GM23338 (cell line): Measurements from ENCODE around the gene RAB22A. TPM values are rescaled to one million over a fixed set of nuclear protein-coding genes. Genes with fewer than 3 reads are reported as not detected.
A peak's percentile ranks its signal among the peaks of the same experiment; 100 is the strongest.

Experiments
- ATAC-seq: fragments of 200-7000 bp; cut with Tn5 transposase; 3 replicates; pipeline ENCODE4 v1.9.1; 2020
- DNase-seq: peaks from one replicate; pipeline ENCODE4 v3.0.0-alpha.2; 2015; ENCODE audit warnings: low spot score
- H2AFZ ChIP-seq: fragments of 200-600 bp; sonication (generic); 2 replicates; pipeline ENCODE4 v1.8.0; 2016; ENCODE audit warnings: antibody characterized with exemption, mild to moderate bottlenecking, moderate library complexity
- H3F3A ChIP-seq: fragments of 200-600 bp; sonication (generic); replicated peaks from 2 replicates; pipeline ENCODE4 v1.8.0; 2017; ENCODE audit warnings: antibody characterized with exemption, mixed run types, low read depth
- H3K27ac ChIP-seq: fragments of 200-600 bp; sonication (generic); 2 replicates; pipeline ENCODE4 v1.6.1; 2016; ENCODE audit warnings: low read depth
- H3K27me3 ChIP-seq: fragments of 200-600 bp; sonication (generic); 2 replicates; pipeline ENCODE4 v1.8.0; 2016; ENCODE audit warnings: mild to moderate bottlenecking, mixed run types, moderate library complexity; ENCODE audit not compliant: insufficient read depth
- H3K36me3 ChIP-seq: fragments of 200-600 bp; sonication (generic); 2 replicates; pipeline ENCODE4 v1.8.0; 2016; ENCODE audit warnings: mild to moderate bottlenecking; ENCODE audit not compliant: insufficient read depth
- H3K4me1 ChIP-seq: fragments of 200-600 bp; sonication (generic); 2 replicates; pipeline ENCODE4 v1.8.0; 2016; ENCODE audit warnings: mild to moderate bottlenecking, moderate library complexity; ENCODE audit not compliant: insufficient read depth
- H3K4me2 ChIP-seq: fragments of 200-600 bp; sonication (generic); 2 replicates; pipeline ENCODE4 v1.7.1; 2017; ENCODE audit warnings: mixed run types
- H3K4me3 ChIP-seq: fragments of 200-600 bp; sonication (generic); 2 replicates; pipeline ENCODE4 v1.6.1; 2016; ENCODE audit warnings: mixed run types
- H3K79me2 ChIP-seq: fragments of 200-600 bp; sonication (generic); replicated peaks from 2 replicates; pipeline ENCODE4 v1.8.0; 2017; ENCODE audit warnings: mild to moderate bottlenecking; ENCODE audit not compliant: insufficient read depth
- H3K9me2 ChIP-seq: fragments of 200-600 bp; sonication (generic); 2 replicates; pipeline ENCODE4 v1.8.0; 2017; ENCODE audit not compliant: insufficient read depth
- H4K20me1 ChIP-seq: fragments of 200-600 bp; sonication (generic); replicated peaks from 2 replicates; pipeline ENCODE4 v1.8.0; 2017; ENCODE audit warnings: mild to moderate bottlenecking; ENCODE audit not compliant: insufficient read depth
- H3K27ac Mint-ChIP-seq: 2 replicates; pipeline ENCODE4 v1.8.0; 2020; ENCODE audit warnings: inconsistent platforms, mild to moderate bottlenecking, moderate library complexity, mixed read lengths
- H3K27me3 Mint-ChIP-seq: 3 replicates; pipeline ENCODE4 v1.8.0; 2022; ENCODE audit warnings: low read depth, mild to moderate bottlenecking, moderate library complexity, mixed read lengths, inconsistent platforms; ENCODE audit not compliant: insufficient read depth, poor library complexity
- H3K36me3 Mint-ChIP-seq: 3 replicates; pipeline ENCODE4 v1.8.0; 2021; ENCODE audit warnings: low read depth, mild to moderate bottlenecking, inconsistent platforms, moderate library complexity, mixed read lengths
- H3K4me1 Mint-ChIP-seq: 3 replicates; pipeline ENCODE4 v1.8.0; 2020; ENCODE audit warnings: mild to moderate bottlenecking, inconsistent platforms, mixed read lengths
- H3K4me3 Mint-ChIP-seq: 3 replicates; pipeline ENCODE4 v1.8.0; 2021; ENCODE audit warnings: moderate library complexity, mild to moderate bottlenecking, inconsistent platforms, mixed read lengths
- H3K9me3 Mint-ChIP-seq: 3 replicates; pipeline ENCODE4 v1.8.0; 2020; ENCODE audit warnings: moderate library complexity, mild to moderate bottlenecking, inconsistent platforms, mixed read lengths
- CREB1 ChIP-seq: fragments of 250-450 bp; sonication (Bioruptor Pico); IDR thresholded peaks from 2 replicates; pipeline ENCODE4 v1.5.0; 2020; ENCODE audit warnings: low read depth, mild to moderate bottlenecking, moderate library complexity
- ETS1 ChIP-seq: IDR thresholded peaks from 2 replicates; pipeline ENCODE4 v1.6.1; 2016; ENCODE audit warnings: antibody characterized with exemption
- EZH2 ChIP-seq: fragments of 200-600 bp; sonication (generic); IDR thresholded peaks from one replicate; pipeline ENCODE4 v1.8.0; 2017; ENCODE audit warnings: antibody characterized with exemption, mild to moderate bottlenecking, low read depth; ENCODE audit not compliant: unreplicated experiment
- EZH2phosphoT487 ChIP-seq: fragments of 200-600 bp; sonication (generic); IDR thresholded peaks from one replicate; pipeline ENCODE4 v1.8.1; 2018; ENCODE audit warnings: antibody characterized with exemption; ENCODE audit not compliant: unreplicated experiment
- JUNB ChIP-seq: IDR thresholded peaks from one replicate; pipeline ENCODE4 v1.6.1; 2016; ENCODE audit warnings: antibody characterized with exemption; ENCODE audit not compliant: unreplicated experiment
- NANOG ChIP-seq: IDR thresholded peaks from 2 replicates; pipeline ENCODE4 v1.6.1; 2016; ENCODE audit warnings: antibody characterized with exemption, borderline replicate concordance
- POLR2AphosphoS5 ChIP-seq: IDR thresholded peaks from 2 replicates; pipeline ENCODE4 v1.6.1; 2016; ENCODE audit warnings: antibody characterized with exemption, low read depth
- REST ChIP-seq: IDR thresholded peaks from one replicate; pipeline ENCODE4 v1.6.1; 2018; ENCODE audit warnings: antibody characterized with exemption; ENCODE audit not compliant: unreplicated experiment
- STAT1 ChIP-seq: IDR thresholded peaks from one replicate; pipeline ENCODE4 v1.6.1; 2016; ENCODE audit warnings: antibody characterized with exemption; ENCODE audit not compliant: unreplicated experiment
- ZNF114 ChIP-seq: fragments of 250-450 bp; sonication (Bioruptor Pico); IDR thresholded peaks from 2 replicates; pipeline ENCODE4 v1.5.0; 2020; ENCODE audit warnings: mild to moderate bottlenecking, moderate library complexity
- ZNF331 ChIP-seq: fragments of 250-450 bp; sonication (Bioruptor Pico); IDR thresholded peaks from 2 replicates; pipeline ENCODE4 v1.5.0; 2020; ENCODE audit warnings: low read depth, mild to moderate bottlenecking, moderate library complexity
- polyA plus RNA-seq: library from polyadenylated mRNA; unstranded; fragments of >200 nt; fragmentation: Nextera tagmentation; extraction: Ambion mirVana; gene quantifications from 2 replicates; pipeline ENCODE4 v1.2.1, GENCODE V29; 2016
- total RNA-seq: library from RNA; depleted of rRNA; stranded (reverse); fragments of >200 nt; shearing (Covaris generic); gene quantifications from 2 replicates; pipeline ENCODE4 v1.2.3, GENCODE V29; 2014
- TF ChIP-seq, protein P1 (sequence below): fragments of 250-450 bp; sonication (Bioruptor Pico); IDR thresholded peaks from 2 replicates; pipeline ENCODE4 v1.5.0; 2020; ENCODE audit warnings: mild to moderate bottlenecking, moderate library complexity
- TF ChIP-seq, protein P2 (sequence below), 2 experiments: fragments of 200-600 bp in 1 of 2; sonication (generic) in 1 of 2; conservative IDR thresholded peaks; 2 replicates each; pipeline versions ENCODE4 v1.5.1 to v1.6.1; 2016 to 2017; ENCODE audit warnings: antibody characterized with exemption in 2 of 2, low read depth in 2 of 2, mild to moderate bottlenecking in 2 of 2, moderate library complexity in 1 of 2

The RAB22A gene
- total and polyA plus RNA-seq, 2 experiments from 2014 or later = 3.3 to 6.8 TPM

GRCh38 chr20:58390659-58391035, 81.1 kb downstream of the RAB22A start:
- peaks cover 23% of the 10 kb centered on the region for H4K20me1 ChIP-seq
- H3K4me3 ChIP-seq = peak overlapping the region; percentile 78; the same call in 1 of the 2 replicates
- no peak overlapping the region for H3K27ac Mint-ChIP-seq
- peaks cover 5% of the 10 kb centered on the region for H3K27me3 Mint-ChIP-seq
- no peak overlapping the region for H2AFZ ChIP-seq
- peaks cover 63% of the 10 kb centered on the region for H3K79me2 ChIP-seq
- H3K4me1 ChIP-seq = peaks cover 14% of the 10 kb centered on the region
- H3K4me1 Mint-ChIP-seq = peaks cover 31% of the 10 kb centered on the region
- no peaks in the 10 kb centered on the region for H3K27me3 ChIP-seq
- no peaks in the 10 kb centered on the region for H3K36me3 ChIP-seq
- ATAC-seq = no peak
- H3K36me3 Mint-ChIP-seq = peaks cover 16% of the 10 kb centered on the region; the same call in 2 of the 3 replicates
- TF ChIP-seq ETS1 (no peak), NANOG (no peak), POLR2AphosphoS5 (no peak), ZNF114 (CRISPR knock-in tag) (no peak), JUNB (no peak), CREB1 (CRISPR knock-in tag) (no peak), EZH2phosphoT487 (no peak), STAT1 (no peak), REST (no peak), ZNF331 (CRISPR knock-in tag) (no peak), EZH2 (no peak)
- TF ChIP-seq, protein P1, sequence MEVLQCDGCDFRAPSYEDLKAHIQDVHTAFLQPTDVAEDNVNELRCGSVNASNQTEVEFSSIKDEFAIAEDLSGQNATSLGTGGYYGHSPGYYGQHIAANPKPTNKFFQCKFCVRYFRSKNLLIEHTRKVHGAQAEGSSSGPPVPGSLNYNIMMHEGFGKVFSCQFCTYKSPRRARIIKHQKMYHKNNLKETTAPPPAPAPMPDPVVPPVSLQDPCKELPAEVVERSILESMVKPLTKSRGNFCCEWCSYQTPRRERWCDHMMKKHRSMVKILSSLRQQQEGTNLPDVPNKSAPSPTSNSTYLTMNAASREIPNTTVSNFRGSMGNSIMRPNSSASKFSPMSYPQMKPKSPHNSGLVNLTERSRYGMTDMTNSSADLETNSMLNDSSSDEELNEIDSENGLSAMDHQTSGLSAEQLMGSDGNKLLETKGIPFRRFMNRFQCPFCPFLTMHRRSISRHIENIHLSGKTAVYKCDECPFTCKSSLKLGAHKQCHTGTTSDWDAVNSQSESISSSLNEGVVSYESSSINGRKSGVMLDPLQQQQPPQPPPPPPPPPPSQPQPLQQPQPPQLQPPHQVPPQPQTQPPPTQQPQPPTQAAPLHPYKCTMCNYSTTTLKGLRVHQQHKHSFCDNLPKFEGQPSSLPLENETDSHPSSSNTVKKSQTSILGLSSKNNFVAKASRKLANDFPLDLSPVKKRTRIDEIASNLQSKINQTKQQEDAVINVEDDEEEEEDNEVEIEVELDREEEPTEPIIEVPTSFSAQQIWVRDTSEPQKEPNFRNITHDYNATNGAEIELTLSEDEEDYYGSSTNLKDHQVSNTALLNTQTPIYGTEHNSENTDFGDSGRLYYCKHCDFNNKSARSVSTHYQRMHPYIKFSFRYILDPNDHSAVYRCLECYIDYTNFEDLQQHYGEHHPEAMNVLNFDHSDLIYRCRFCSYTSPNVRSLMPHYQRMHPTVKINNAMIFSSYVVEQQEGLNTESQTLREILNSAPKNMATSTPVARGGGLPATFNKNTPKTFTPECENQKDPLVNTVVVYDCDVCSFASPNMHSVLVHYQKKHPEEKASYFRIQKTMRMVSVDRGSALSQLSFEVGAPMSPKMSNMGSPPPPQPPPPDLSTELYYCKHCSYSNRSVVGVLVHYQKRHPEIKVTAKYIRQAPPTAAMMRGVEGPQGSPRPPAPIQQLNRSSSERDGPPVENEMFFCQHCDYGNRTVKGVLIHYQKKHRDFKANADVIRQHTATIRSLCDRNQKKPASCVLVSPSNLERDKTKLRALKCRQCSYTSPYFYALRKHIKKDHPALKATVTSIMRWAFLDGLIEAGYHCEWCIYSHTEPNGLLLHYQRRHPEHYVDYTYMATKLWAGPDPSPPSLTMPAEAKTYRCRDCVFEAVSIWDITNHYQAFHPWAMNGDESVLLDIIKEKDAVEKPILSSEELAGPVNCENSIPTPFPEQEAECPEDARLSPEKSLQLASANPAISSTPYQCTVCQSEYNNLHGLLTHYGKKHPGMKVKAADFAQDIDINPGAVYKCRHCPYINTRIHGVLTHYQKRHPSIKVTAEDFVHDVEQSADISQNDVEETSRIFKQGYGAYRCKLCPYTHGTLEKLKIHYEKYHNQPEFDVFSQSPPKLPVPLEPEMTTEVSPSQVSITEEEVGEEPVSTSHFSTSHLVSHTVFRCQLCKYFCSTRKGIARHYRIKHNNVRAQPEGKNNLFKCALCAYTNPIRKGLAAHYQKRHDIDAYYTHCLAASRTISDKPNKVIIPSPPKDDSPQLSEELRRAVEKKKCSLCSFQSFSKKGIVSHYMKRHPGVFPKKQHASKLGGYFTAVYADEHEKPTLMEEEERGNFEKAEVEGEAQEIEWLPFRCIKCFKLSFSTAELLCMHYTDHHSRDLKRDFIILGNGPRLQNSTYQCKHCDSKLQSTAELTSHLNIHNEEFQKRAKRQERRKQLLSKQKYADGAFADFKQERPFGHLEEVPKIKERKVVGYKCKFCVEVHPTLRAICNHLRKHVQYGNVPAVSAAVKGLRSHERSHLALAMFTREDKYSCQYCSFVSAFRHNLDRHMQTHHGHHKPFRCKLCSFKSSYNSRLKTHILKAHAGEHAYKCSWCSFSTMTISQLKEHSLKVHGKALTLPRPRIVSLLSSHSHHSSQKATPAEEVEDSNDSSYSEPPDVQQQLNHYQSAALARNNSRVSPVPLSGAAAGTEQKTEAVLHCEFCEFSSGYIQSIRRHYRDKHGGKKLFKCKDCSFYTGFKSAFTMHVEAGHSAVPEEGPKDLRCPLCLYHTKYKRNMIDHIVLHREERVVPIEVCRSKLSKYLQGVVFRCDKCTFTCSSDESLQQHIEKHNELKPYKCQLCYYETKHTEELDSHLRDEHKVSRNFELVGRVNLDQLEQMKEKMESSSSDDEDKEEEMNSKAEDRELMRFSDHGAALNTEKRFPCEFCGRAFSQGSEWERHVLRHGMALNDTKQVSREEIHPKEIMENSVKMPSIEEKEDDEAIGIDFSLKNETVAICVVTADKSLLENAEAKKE (CRISPR knock-in tag) = no peak
- TF ChIP-seq, protein P2, sequence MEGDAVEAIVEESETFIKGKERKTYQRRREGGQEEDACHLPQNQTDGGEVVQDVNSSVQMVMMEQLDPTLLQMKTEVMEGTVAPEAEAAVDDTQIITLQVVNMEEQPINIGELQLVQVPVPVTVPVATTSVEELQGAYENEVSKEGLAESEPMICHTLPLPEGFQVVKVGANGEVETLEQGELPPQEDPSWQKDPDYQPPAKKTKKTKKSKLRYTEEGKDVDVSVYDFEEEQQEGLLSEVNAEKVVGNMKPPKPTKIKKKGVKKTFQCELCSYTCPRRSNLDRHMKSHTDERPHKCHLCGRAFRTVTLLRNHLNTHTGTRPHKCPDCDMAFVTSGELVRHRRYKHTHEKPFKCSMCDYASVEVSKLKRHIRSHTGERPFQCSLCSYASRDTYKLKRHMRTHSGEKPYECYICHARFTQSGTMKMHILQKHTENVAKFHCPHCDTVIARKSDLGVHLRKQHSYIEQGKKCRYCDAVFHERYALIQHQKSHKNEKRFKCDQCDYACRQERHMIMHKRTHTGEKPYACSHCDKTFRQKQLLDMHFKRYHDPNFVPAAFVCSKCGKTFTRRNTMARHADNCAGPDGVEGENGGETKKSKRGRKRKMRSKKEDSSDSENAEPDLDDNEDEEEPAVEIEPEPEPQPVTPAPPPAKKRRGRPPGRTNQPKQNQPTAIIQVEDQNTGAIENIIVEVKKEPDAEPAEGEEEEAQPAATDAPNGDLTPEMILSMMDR (conservative IDR thresholded peaks at IDR 0.05; ENCODE audit: low read depth in 2 of 2) = no peak
- H3K4me3 Mint-ChIP-seq = peak overlapping the region; percentile 85
- H3K9me3 Mint-ChIP-seq = no peaks in the 10 kb centered on the region
- no peaks in the 10 kb centered on the region for H3K9me2 ChIP-seq
- no peak for DNase-seq
- H3K4me2 ChIP-seq = 0 out of 2 replicates have a peak overlapping the region, but pooled peaks have one; percentile 94
- peaks cover 4% of the 10 kb centered on the region; the same call in 1 of the 2 replicates for H3F3A ChIP-seq
- no peak overlapping the region for H3K27ac ChIP-seq
